Activated T-helper 17 cell treated with anti-CD3 and anti-CD28 coated beads, Interleukin-2, amount 50 U/mL, for 72 hours (primary cell): Measurements from ENCODE around the gene PLD1. TPM values are rescaled to one million over a fixed set of nuclear protein-coding genes. Genes with fewer than 3 reads are reported as not detected.

Experiments
- total RNA-seq, 2 donors: library from RNA; stranded (reverse); gene quantifications; one replicate each; pipeline ENCODE4 v1.2.3, GENCODE V29; 2022

Gene PLD1
- total RNA-seq, 2 donors from 2014 or later = 2.5 to 10.6 TPM

Other genes starting within 250 kb of the PLD1 start
- gene TMEM212, start 32.9 kb upstream of the PLD1 start, total RNA-seq = not detected
- 10 to 100 TPM; 17.6 to 17.9 TPM for gene FNDC3B, start 229.1 kb upstream of the PLD1 start, total RNA-seq